CD4-positive, alpha-beta T cell (primary cell): Measurements from ENCODE around the gene IGFALS. TPM values are rescaled to one million over a fixed set of nuclear protein-coding genes. Genes with fewer than 3 reads are reported as not detected.
A peak's percentile ranks its signal among the peaks of the same experiment; 100 is the strongest.

Experiments used
- ATAC-seq: fragments of 200-7000 bp; cut with Tn5 transposase; one replicate; pipeline ENCODE4 v1.10.0; 2022; ENCODE audit warnings: mild to moderate bottlenecking; ENCODE audit not compliant: poor library complexity
- CTCF ChIA-PET: fragments of 350-600 bp; sonication (Branson Sonifier 250); formaldehyde crosslinking; loops from one replicate; lab custom pipeline; 2021; ENCODE audit warnings: antibody characterized with exemption, inconsistent platforms; lab: Charles Lee
- POLR2A ChIA-PET: fragments of 350-600 bp; sonication (Branson Sonifier 250); formaldehyde crosslinking; loops from one replicate; lab custom pipeline; 2021; ENCODE audit warnings: antibody characterized with exemption, inconsistent platforms; lab: Charles Lee
- DNase-seq, 14 experiments: peaks; one replicate each; pipeline ENCODE4 v3.0.0-alpha.2; 2013 to 2020; ENCODE audit warnings: mixed read lengths in 2 of 14
- H3K27ac ChIP-seq, 2 donors: one replicate each; pipeline versions ENCODE4 v1.5.1 to v1.7.0; 2013; ENCODE audit warnings: low read length in 2 of 2, low read depth in 1 of 2, mild to moderate bottlenecking in 1 of 2
- H3K27me3 ChIP-seq, 2 experiments: 1 replicate in 1 of 2; 2 replicates in 1 of 2; pipeline versions ENCODE4 v1.6.1 to v1.7.0; 2013; ENCODE audit warnings: low read length in 2 of 2, control low read depth in 1 of 2, mild to moderate bottlenecking in 1 of 2, moderate library complexity in 1 of 2; ENCODE audit not compliant: insufficient read depth in 2 of 2, control insufficient read depth in 1 of 2
- H3K36me3 ChIP-seq: one replicate; pipeline ENCODE4 v1.6.1; 2013; ENCODE audit warnings: low read length, control low read depth; ENCODE audit not compliant: insufficient read depth
- H3K4me1 ChIP-seq: one replicate; pipeline ENCODE4 v1.6.1; 2013; ENCODE audit warnings: low read length, control low read depth; ENCODE audit not compliant: insufficient read depth
- H3K4me3 ChIP-seq: one replicate; pipeline ENCODE4 v1.5.1; 2013; ENCODE audit warnings: mild to moderate bottlenecking, low read length, moderate library complexity
- H3K9me3 ChIP-seq, 2 experiments: 1 replicate in 1 of 2; 2 replicates in 1 of 2; pipeline versions ENCODE4 v1.6.1 to v1.7.0; 2013; ENCODE audit warnings: low read length in 2 of 2, mild to moderate bottlenecking in 2 of 2, control low read depth in 1 of 2, moderate library complexity in 1 of 2; ENCODE audit not compliant: control insufficient read depth in 1 of 2, insufficient read depth in 1 of 2
- H3K27ac Mint-ChIP-seq: one replicate; pipeline ENCODE4 v1.8.0; 2020; ENCODE audit warnings: mixed read lengths
- H3K27me3 Mint-ChIP-seq: one replicate; pipeline ENCODE4 v1.8.0; 2021; ENCODE audit warnings: mixed read lengths
- H3K36me3 Mint-ChIP-seq: one replicate; pipeline ENCODE4 v1.8.0; 2021; ENCODE audit warnings: low read depth, mixed read lengths
- H3K4me1 Mint-ChIP-seq: one replicate; pipeline ENCODE4 v1.8.0; 2021; ENCODE audit warnings: low read depth, mixed read lengths
- H3K4me3 Mint-ChIP-seq: one replicate; pipeline ENCODE4 v1.8.0; 2020; ENCODE audit warnings: mild to moderate bottlenecking, mixed read lengths
- H3K9me3 Mint-ChIP-seq: one replicate; pipeline ENCODE4 v1.8.0; 2020; ENCODE audit warnings: mixed read lengths
- intact Hi-C, 2 experiments: fragments of 100-400 bp; cut with DNase I in 1 of 2; cut with micrococcal nuclease in 1 of 2; formaldehyde crosslinking; loops; one replicate each; pipeline versions ENCODE4 v1.15.1 to v1.9.0; 2023 to 2025; cut with DNase I, micrococcal nuclease
- total RNA-seq, 174 experiments: library from RNA in 2 of 174; stranded (reverse) in 2 of 174; gene quantifications; one replicate each; pipeline ENCODE4 v1.2.3 and lab custom pipeline; 2021 to 2026
- TF ChIP-seq, protein P1 (sequence below): fragments of 200-600 bp; IDR thresholded peaks from one replicate; pipeline ENCODE4 v1.8.0; 2022; ENCODE audit warnings: antibody characterized with exemption, mild to moderate bottlenecking

IGFALS gene
- total RNA-seq, 2 experiments from 2014 or later, result 0.67 to 0.80 TPM

DNA sequence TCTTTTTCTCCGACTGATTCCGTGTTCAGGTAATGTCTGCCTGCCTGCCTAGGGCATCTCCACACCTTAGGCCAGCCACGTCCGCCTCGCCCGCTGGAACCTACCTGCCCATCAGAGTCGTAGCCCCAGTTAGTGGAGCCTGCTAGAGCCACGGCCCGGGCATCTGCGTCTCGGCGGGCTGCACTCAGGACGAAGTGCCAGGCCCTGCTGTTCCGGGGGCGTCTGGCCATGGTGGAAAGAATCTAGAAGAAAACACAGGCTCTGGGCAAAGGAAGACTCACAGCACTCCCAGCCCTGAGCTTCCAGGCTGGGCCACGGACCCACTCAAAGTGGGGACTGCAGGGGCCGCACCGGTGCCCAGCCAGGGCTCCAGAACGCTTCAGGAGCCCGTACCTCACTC lies 12.3 kb downstream of the IGFALS start:
- intact Hi-C loops, result loop anchor here (5.0 to 10.0 kb wide), 3 partner anchors 161 to 1376 kb away; partner anchors contain the start of genes DECR2 (in 1 of the 2), MSRB1 (in 1 of the 2) and UBE2I (in 1 of the 2)
- peaks cover 0 to 4% of the 10 kb centered on the region in 2 experiments for H3K9me3 ChIP-seq
- H3K27ac ChIP-seq, result peak overlapping the region in 1 of 2 donors; percentile 54

GRCh38 chr16:1780677-1781072 lies 12.8 kb downstream of the IGFALS start:
- H3K36me3 Mint-ChIP-seq, result peaks cover 33% of the 10 kb centered on the region
- H3K9me3 ChIP-seq, result peaks cover 0 to 4% of the 10 kb centered on the region in 2 experiments
- H3K36me3 ChIP-seq, result peaks cover 43% of the 10 kb centered on the region
- ATAC-seq (no peak), DNase-seq (peak in 1 of 14 experiments; percentile 16)
- ChIA-PET POLR2A (interaction anchor here (2.7 to 3.8 kb wide), 2 partner anchors 10 to 75 kb away, joined by 38 to 163 read pairs; partner anchors contain the start of genes EME2, MAPK8IP3, MRPS34 and NME3), CTCF (no interaction called here)
- H3K27ac ChIP-seq, result no peak overlapping the region
- H3K4me3 ChIP-seq, result no peak overlapping the region
- peaks cover 26% of the 10 kb centered on the region for H3K4me1 Mint-ChIP-seq
- no peaks in the 10 kb centered on the region for H3K27me3 Mint-ChIP-seq
- H3K4me3 Mint-ChIP-seq, result peak overlapping the region; percentile 87
- no peaks in the 10 kb centered on the region for H3K27me3 ChIP-seq
- peak overlapping the region; percentile 96 for H3K27ac Mint-ChIP-seq
- H3K4me1 ChIP-seq, result peaks cover 53% of the 10 kb centered on the region
- intact Hi-C loops, result loop anchor here (5.0 to 10.0 kb wide), 3 partner anchors 162 to 1376 kb away; partner anchors contain the start of genes DECR2 (in 1 of the 2), MSRB1 (in 1 of the 2) and UBE2I (in 1 of the 2)
- H3K9me3 Mint-ChIP-seq, result no peaks in the 10 kb centered on the region
- TF ChIP-seq, protein P1, sequence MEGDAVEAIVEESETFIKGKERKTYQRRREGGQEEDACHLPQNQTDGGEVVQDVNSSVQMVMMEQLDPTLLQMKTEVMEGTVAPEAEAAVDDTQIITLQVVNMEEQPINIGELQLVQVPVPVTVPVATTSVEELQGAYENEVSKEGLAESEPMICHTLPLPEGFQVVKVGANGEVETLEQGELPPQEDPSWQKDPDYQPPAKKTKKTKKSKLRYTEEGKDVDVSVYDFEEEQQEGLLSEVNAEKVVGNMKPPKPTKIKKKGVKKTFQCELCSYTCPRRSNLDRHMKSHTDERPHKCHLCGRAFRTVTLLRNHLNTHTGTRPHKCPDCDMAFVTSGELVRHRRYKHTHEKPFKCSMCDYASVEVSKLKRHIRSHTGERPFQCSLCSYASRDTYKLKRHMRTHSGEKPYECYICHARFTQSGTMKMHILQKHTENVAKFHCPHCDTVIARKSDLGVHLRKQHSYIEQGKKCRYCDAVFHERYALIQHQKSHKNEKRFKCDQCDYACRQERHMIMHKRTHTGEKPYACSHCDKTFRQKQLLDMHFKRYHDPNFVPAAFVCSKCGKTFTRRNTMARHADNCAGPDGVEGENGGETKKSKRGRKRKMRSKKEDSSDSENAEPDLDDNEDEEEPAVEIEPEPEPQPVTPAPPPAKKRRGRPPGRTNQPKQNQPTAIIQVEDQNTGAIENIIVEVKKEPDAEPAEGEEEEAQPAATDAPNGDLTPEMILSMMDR, result no peak

More for the DNA sequence above, 12.3 kb downstream of the IGFALS start:
- Mint-ChIP-seq H3K27ac (peak overlapping the region; percentile 96), H3K4me1 (peaks cover 26% of the 10 kb centered on the region), H3K27me3 (no peaks in the 10 kb centered on the region), H3K9me3 (no peaks in the 10 kb centered on the region), H3K36me3 (peaks cover 33% of the 10 kb centered on the region), H3K4me3 (peak overlapping the region; percentile 87)
- H3K4me1 ChIP-seq, result peaks cover 58% of the 10 kb centered on the region
- peak overlapping the region; percentile 88 for H3K4me3 ChIP-seq
- TF ChIP-seq, protein P1, result no peak
- peaks cover 46% of the 10 kb centered on the region for H3K36me3 ChIP-seq
- H3K27me3 ChIP-seq, result no peaks in the 10 kb centered on the region
- peak in 1 of 14 experiments; percentile 38 for DNase-seq
- CTCF ChIA-PET, result interaction anchor here (2.6 kb wide), 1 partner anchor 8 kb away, joined by 21 read pairs; the partner anchor contains the start of genes EME2, MRPS34 and NME3
- POLR2A ChIA-PET, result interaction anchor here (0.8 to 3.8 kb wide), 7 partner anchors 11 to 374 kb away, joined by 3 to 163 read pairs (median 24); partner anchors contain the start of genes EME2, FAHD1, HAGH and MAPK8IP3
- ATAC-seq, result no peak

- DNase-seq (peak in 1 of 14 experiments; percentile 35), ATAC-seq (no peak)
- H3K4me1 Mint-ChIP-seq, result peaks cover 24% of the 10 kb centered on the region
- no peaks in the 10 kb centered on the region for H3K9me3 Mint-ChIP-seq
- H3K27ac Mint-ChIP-seq, result no peak overlapping the region
- TF ChIP-seq, protein P1, result no peak
- peaks cover 33% of the 10 kb centered on the region for H3K36me3 Mint-ChIP-seq
- H3K27me3 ChIP-seq, result no peaks in the 10 kb centered on the region
- H3K4me1 ChIP-seq, result peaks cover 50% of the 10 kb centered on the region
- ChIA-PET POLR2A (interaction anchor here (3.8 kb wide), 1 partner anchor 10 kb away, joined by 163 read pairs; the partner anchor contains the start of genes EME2, MRPS34 and NME3), CTCF (no interaction called here)
- H3K36me3 ChIP-seq, result peaks cover 43% of the 10 kb centered on the region
- no peaks in the 10 kb centered on the region for H3K27me3 Mint-ChIP-seq
- H3K4me3 Mint-ChIP-seq, result peak overlapping the region; percentile 87
- H3K4me3 ChIP-seq, result no peak overlapping the region
- intact Hi-C loops, result loop anchor here (5.0 to 10.0 kb wide), 4 partner anchors 162 to 1375 kb away; partner anchors contain the start of genes DECR2 (in 1 of the 2), MSRB1 (in 1 of the 2), RAB26 (in 1 of the 2) and UBE2I (in 1 of the 2)
- H3K27ac ChIP-seq, result no peak overlapping the region
- H3K9me3 ChIP-seq, result peaks cover 0 to 4% of the 10 kb centered on the region in 2 experiments
Measured at GRCh38 chr16:1779741-1780676, 13.5 kb downstream of the IGFALS start.
